GM21529 (cell line): ENCODE data around the gene DCTN2.
"Not testable (repeated sequence)": the region's sequence is repeated elsewhere in the genome, so short reads cannot be mapped to it uniquely, and the experiment has no call there.

ENCODE experiments used
- ATAC-seq: cut with Tn5 transposase; IDR thresholded peaks from one replicate; pipeline ENCODE4 v1.9.1; 2021; ENCODE audit not compliant: unreplicated experiment

Gene DCTN2

GRCh38 chr12:57517187-57517586 lies 29.8 kb downstream of the DCTN2 start:
- no peak for ATAC-seq

- no peak for ATAC-seq
Observed at GRCh38 chr12:57516617-57517153, 30.3 kb downstream of the DCTN2 start.

GRCh38 chr12:57515934-57516541 lies 31.0 kb downstream of the DCTN2 start:
- ATAC-seq, result no peak

- ATAC-seq, result no peak
Observed at GRCh38 chr12:57515408-57515933, 31.5 kb downstream of the DCTN2 start.

GRCh38 chr12:57514720-57515407 lies 32.1 kb downstream of the DCTN2 start:
- no peak for ATAC-seq

GRCh38 chr12:57514246-57514645 lies 32.7 kb downstream of the DCTN2 start:
- not testable (repeated sequence) for ATAC-seq

- not testable (repeated sequence) for ATAC-seq
Observed at GRCh38 chr12:57513677-57514076, 33.3 kb downstream of the DCTN2 start.

GRCh38 chr12:57513266-57513665 lies 33.7 kb downstream of the DCTN2 start:
- ATAC-seq, result no peak

GRCh38 chr12:57512665-57513064 lies 34.3 kb downstream of the DCTN2 start:
- no peak for ATAC-seq

- ATAC-seq, result no peak
Observed at GRCh38 chr12:57511588-57512325, 35.2 kb downstream of the DCTN2 start.

GRCh38 chr12:57511161-57511560 lies 35.8 kb downstream of the DCTN2 start:
- ATAC-seq, result no peak

GRCh38 chr12:57507796-57508195 lies 39.2 kb downstream of the DCTN2 start:
- ATAC-seq, result not testable (repeated sequence)

- ATAC-seq, result not testable (repeated sequence)
Observed at GRCh38 chr12:57506541-57506940, 40.5 kb downstream of the DCTN2 start.

GRCh38 chr12:57502311-57502969 lies 44.6 kb downstream of the DCTN2 start:
- ATAC-seq, result not testable (repeated sequence)

GRCh38 chr12:57500213-57500612 lies 46.8 kb downstream of the DCTN2 start:
- no peak for ATAC-seq

- no peak for ATAC-seq
Observed at GRCh38 chr12:57498571-57498970, 48.4 kb downstream of the DCTN2 start.

- no peak for ATAC-seq
Observed at GRCh38 chr12:57498132-57498502, 48.9 kb downstream of the DCTN2 start.

GRCh38 chr12:57497223-57498131 lies 49.5 kb downstream of the DCTN2 start:
- no peak for ATAC-seq

GRCh38 chr12:57496822-57497221 lies 50.2 kb downstream of the DCTN2 start:
- no peak for ATAC-seq
